HEK293 (cell line): ENCODE data around the gene PCK1.

ENCODE experiments used
- EGR2 ChIP-seq: fragments of 450-650 bp; formaldehyde crosslinking; IDR thresholded peaks from 2 replicates; pipeline ENCODE4 v1.5.1; 2016; ENCODE audit warnings: low read depth, missing biosample characterization, missing genetic modification characterization
- GFI1B ChIP-seq: fragments of 450-650 bp; formaldehyde crosslinking; IDR thresholded peaks from 2 replicates; pipeline ENCODE4 v1.5.1; 2016; ENCODE audit warnings: missing biosample characterization, missing genetic modification characterization
- KLF10 ChIP-seq: fragments of 450-650 bp; IDR thresholded peaks from 2 replicates; pipeline ENCODE4 v1.5.1; 2018; ENCODE audit warnings: missing biosample characterization, mild to moderate bottlenecking, missing genetic modification characterization
- ZBTB1 ChIP-seq: fragments of 450-650 bp; formaldehyde crosslinking; IDR thresholded peaks from 2 replicates; pipeline ENCODE4 v1.5.1; 2016; ENCODE audit warnings: missing biosample characterization, missing genetic modification characterization
- ZBTB20 ChIP-seq: fragments of 450-650 bp; formaldehyde crosslinking; IDR thresholded peaks from 2 replicates; pipeline ENCODE4 v1.5.1; 2016; ENCODE audit warnings: missing biosample characterization, missing genetic modification characterization
- ZNF114 ChIP-seq: fragments of 450-650 bp; formaldehyde crosslinking; IDR thresholded peaks from 2 replicates; pipeline ENCODE4 v1.5.0; 2017; ENCODE audit warnings: missing biosample characterization, missing genetic modification characterization
- ZNF121 ChIP-seq: fragments of 450-650 bp; formaldehyde crosslinking; IDR thresholded peaks from 2 replicates; pipeline ENCODE4 v1.5.1; 2016; ENCODE audit warnings: missing biosample characterization, missing genetic modification characterization
- ZNF132 ChIP-seq: fragments of 450-650 bp; formaldehyde crosslinking; IDR thresholded peaks from 2 replicates; pipeline ENCODE4 v1.5.1; 2017; ENCODE audit warnings: missing biosample characterization, missing genetic modification characterization, borderline replicate concordance
- ZNF146 ChIP-seq: fragments of 450-650 bp; formaldehyde crosslinking; IDR thresholded peaks from 2 replicates; pipeline ENCODE4 v1.5.1; 2016; ENCODE audit warnings: missing biosample characterization, missing genetic modification characterization
- ZNF184 ChIP-seq: fragments of 450-650 bp; IDR thresholded peaks from 2 replicates; pipeline ENCODE4 v1.5.1; 2018; ENCODE audit warnings: missing biosample characterization, mild to moderate bottlenecking, missing genetic modification characterization
- ZNF266 ChIP-seq: fragments of 450-650 bp; formaldehyde crosslinking; IDR thresholded peaks from 2 replicates; pipeline ENCODE4 v1.5.1; 2016; ENCODE audit warnings: missing biosample characterization, missing genetic modification characterization, low read depth
- ZNF274 ChIP-seq, 2 experiments: fragments of 200-500 bp in 1 of 2; fragments of 450-650 bp in 1 of 2; sonication (Bioruptor generic) in 1 of 2; formaldehyde crosslinking in 1 of 2; IDR thresholded peaks; 2 replicates each; pipeline versions ENCODE4 v1.5.1 to v1.6.1; 2014 to 2016; ENCODE audit warnings: borderline replicate concordance in 1 of 2, inconsistent platforms in 1 of 2, low read length in 1 of 2, missing biosample characterization in 1 of 2, missing genetic modification characterization in 1 of 2
- ZNF335 ChIP-seq: fragments of 450-650 bp; formaldehyde crosslinking; conservative IDR thresholded peaks from 2 replicates; pipeline ENCODE4 v1.5.1; 2016; ENCODE audit warnings: missing biosample characterization, missing genetic modification characterization
- ZNF350 ChIP-seq: fragments of 450-650 bp; formaldehyde crosslinking; IDR thresholded peaks from 2 replicates; pipeline ENCODE4 v1.5.0; 2017; ENCODE audit warnings: missing biosample characterization, mild to moderate bottlenecking, missing genetic modification characterization
- ZNF664 ChIP-seq: fragments of 450-650 bp; formaldehyde crosslinking; IDR thresholded peaks from 2 replicates; pipeline ENCODE4 v1.5.1; 2016; ENCODE audit warnings: missing biosample characterization, missing genetic modification characterization
- ZNF670 ChIP-seq: fragments of 450-650 bp; formaldehyde crosslinking; IDR thresholded peaks from 2 replicates; pipeline ENCODE4 v1.5.1; 2016; ENCODE audit warnings: missing biosample characterization, missing genetic modification characterization, low read depth
- ZNF707 ChIP-seq: fragments of 450-650 bp; formaldehyde crosslinking; IDR thresholded peaks from 2 replicates; pipeline ENCODE4 v1.5.1; 2016; ENCODE audit warnings: missing biosample characterization, missing genetic modification characterization
- ZNF776 ChIP-seq: fragments of 450-650 bp; formaldehyde crosslinking; IDR thresholded peaks from 2 replicates; pipeline ENCODE4 v1.5.0; 2017; ENCODE audit warnings: missing biosample characterization, missing genetic modification characterization, borderline replicate concordance
- ZNF777 ChIP-seq: fragments of 450-650 bp; formaldehyde crosslinking; IDR thresholded peaks from 2 replicates; pipeline ENCODE4 v1.5.1; 2017; ENCODE audit warnings: missing biosample characterization, missing genetic modification characterization, borderline replicate concordance
- ZNF830 ChIP-seq: fragments of 450-650 bp; IDR thresholded peaks from 2 replicates; pipeline ENCODE4 v1.5.0; 2018; ENCODE audit warnings: missing biosample characterization, missing genetic modification characterization, low read depth, mild to moderate bottlenecking, moderate library complexity
- TF ChIP-seq, protein P1 (sequence below): fragments of 450-650 bp; IDR thresholded peaks from 2 replicates; pipeline ENCODE4 v1.5.1; 2018; ENCODE audit warnings: missing biosample characterization, missing genetic modification characterization
- TF ChIP-seq, protein P2 (sequence below): fragments of 450-650 bp; formaldehyde crosslinking; IDR thresholded peaks from 2 replicates; pipeline ENCODE4 v1.5.1; 2017; ENCODE audit warnings: missing biosample characterization, missing genetic modification characterization
- TF ChIP-seq, protein P3 (sequence below): fragments of 450-650 bp; formaldehyde crosslinking; conservative IDR thresholded peaks from 2 replicates; pipeline ENCODE4 v1.5.1; 2016; ENCODE audit warnings: low read depth, missing biosample characterization, missing genetic modification characterization
- TF ChIP-seq, protein P4 (sequence below): sonication (generic); formaldehyde crosslinking; IDR thresholded peaks from 2 replicates; pipeline ENCODE4 v1.8.1; 2022; ENCODE audit warnings: mild to moderate bottlenecking, moderate library complexity, missing genetic modification reagents
- TF ChIP-seq, protein P5 (sequence below): fragments of 450-650 bp; formaldehyde crosslinking; IDR thresholded peaks from 2 replicates; pipeline ENCODE4 v1.5.1; 2016; ENCODE audit warnings: missing biosample characterization, missing genetic modification characterization
- TF ChIP-seq, protein P6 (sequence below): fragments of 450-650 bp; formaldehyde crosslinking; IDR thresholded peaks from 2 replicates; pipeline ENCODE4 v1.5.1; 2016; ENCODE audit warnings: missing biosample characterization, missing genetic modification characterization
- TF ChIP-seq, protein P7 (sequence below): IDR thresholded peaks from 2 replicates; pipeline ENCODE4 v1.6.1; 2011; ENCODE audit warnings: mild to moderate bottlenecking, low read depth, low read length, borderline replicate concordance

PCK1 gene

DNA sequence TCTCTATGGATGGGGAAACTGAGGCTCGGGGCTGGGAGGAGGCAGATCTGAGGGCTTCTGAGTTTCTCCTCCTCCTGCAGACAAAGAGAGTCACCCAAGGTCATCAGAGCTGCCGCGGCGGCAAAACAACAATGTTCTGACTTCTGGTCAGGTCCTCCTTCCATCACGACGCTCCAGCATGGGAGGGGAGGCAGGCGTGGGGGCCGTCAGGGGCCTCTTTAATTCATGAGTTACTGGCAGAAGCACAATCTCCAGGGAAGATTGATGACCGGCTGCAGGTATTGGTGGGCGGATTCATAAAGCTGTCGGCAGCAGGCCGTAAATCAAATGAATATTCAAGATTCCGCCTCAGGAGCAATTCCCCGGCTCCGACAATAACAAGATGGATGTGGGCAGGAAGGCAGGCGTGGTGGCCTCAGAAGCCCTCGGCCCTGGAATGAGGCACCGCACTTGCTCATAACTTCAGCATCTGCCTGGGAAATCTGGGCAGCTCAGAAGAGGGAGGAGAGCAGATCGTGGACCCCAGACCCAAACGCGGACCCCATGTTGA is 19.1 kb downstream of the PCK1 start (continued):
- TF ChIP-seq, protein P1, sequence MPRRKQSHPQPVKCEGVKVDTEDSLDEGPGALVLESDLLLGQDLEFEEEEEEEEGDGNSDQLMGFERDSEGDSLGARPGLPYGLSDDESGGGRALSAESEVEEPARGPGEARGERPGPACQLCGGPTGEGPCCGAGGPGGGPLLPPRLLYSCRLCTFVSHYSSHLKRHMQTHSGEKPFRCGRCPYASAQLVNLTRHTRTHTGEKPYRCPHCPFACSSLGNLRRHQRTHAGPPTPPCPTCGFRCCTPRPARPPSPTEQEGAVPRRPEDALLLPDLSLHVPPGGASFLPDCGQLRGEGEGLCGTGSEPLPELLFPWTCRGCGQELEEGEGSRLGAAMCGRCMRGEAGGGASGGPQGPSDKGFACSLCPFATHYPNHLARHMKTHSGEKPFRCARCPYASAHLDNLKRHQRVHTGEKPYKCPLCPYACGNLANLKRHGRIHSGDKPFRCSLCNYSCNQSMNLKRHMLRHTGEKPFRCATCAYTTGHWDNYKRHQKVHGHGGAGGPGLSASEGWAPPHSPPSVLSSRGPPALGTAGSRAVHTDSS (tag by site-specific recombination): no peak
- TF ChIP-seq, protein P2, sequence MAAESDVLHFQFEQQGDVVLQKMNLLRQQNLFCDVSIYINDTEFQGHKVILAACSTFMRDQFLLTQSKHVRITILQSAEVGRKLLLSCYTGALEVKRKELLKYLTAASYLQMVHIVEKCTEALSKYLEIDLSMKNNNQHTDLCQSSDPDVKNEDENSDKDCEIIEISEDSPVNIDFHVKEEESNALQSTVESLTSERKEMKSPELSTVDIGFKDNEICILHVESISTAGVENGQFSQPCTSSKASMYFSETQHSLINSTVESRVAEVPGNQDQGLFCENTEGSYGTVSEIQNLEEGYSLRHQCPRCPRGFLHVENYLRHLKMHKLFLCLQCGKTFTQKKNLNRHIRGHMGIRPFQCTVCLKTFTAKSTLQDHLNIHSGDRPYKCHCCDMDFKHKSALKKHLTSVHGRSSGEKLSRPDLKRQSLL: 0 out of 2 replicates have a peak, but pooled peaks have one; percentile 27
- TF ChIP-seq, protein P3, sequence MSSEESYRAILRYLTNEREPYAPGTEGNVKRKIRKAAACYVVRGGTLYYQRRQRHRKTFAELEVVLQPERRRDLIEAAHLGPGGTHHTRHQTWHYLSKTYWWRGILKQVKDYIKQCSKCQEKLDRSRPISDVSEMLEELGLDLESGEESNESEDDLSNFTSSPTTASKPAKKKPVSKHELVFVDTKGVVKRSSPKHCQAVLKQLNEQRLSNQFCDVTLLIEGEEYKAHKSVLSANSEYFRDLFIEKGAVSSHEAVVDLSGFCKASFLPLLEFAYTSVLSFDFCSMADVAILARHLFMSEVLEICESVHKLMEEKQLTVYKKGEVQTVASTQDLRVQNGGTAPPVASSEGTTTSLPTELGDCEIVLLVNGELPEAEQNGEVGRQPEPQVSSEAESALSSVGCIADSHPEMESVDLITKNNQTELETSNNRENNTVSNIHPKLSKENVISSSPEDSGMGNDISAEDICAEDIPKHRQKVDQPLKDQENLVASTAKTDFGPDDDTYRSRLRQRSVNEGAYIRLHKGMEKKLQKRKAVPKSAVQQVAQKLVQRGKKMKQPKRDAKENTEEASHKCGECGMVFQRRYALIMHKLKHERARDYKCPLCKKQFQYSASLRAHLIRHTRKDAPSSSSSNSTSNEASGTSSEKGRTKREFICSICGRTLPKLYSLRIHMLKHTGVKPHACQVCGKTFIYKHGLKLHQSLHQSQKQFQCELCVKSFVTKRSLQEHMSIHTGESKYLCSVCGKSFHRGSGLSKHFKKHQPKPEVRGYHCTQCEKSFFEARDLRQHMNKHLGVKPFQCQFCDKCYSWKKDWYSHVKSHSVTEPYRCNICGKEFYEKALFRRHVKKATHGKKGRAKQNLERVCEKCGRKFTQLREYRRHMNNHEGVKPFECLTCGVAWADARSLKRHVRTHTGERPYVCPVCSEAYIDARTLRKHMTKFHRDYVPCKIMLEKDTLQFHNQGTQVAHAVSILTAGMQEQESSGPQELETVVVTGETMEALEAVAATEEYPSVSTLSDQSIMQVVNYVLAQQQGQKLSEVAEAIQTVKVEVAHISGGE (tag by site-specific recombination): no peak
- TF ChIP-seq, protein P4, sequence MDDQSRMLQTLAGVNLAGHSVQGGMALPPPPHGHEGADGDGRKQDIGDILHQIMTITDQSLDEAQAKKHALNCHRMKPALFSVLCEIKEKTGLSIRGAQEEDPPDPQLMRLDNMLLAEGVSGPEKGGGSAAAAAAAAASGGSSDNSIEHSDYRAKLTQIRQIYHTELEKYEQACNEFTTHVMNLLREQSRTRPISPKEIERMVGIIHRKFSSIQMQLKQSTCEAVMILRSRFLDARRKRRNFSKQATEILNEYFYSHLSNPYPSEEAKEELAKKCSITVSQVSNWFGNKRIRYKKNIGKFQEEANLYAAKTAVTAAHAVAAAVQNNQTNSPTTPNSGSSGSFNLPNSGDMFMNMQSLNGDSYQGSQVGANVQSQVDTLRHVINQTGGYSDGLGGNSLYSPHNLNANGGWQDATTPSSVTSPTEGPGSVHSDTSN: peak; percentile 72; the same call in 1 of the 2 replicates
- TF ChIP-seq ZNF776 (tag by site-specific recombination) (no peak), KLF10 (tag by site-specific recombination) (peak; percentile 91), ZNF830 (no peak), ZBTB1 (tag by site-specific recombination) (peak; percentile 91), ZNF184 (tag by site-specific recombination) (no peak), ZNF274 (IDR thresholded peaks at IDR 0.05; ENCODE audit: low read length) (no peak), ZNF274 (tag by site-specific recombination; IDR thresholded peaks at IDR 0.05; ENCODE audit: borderline replicate concordance) (no peak), EGR2 (peak; percentile 97), GFI1B (peak; percentile 86; the same call in 1 of the 2 replicates), ZNF132 (tag by site-specific recombination) (no peak), ZNF335 (tag by site-specific recombination) (peak; percentile 75), ZNF707 (no peak), ZNF146 (tag by site-specific recombination) (peak; percentile 14; the same call in 1 of the 2 replicates), ZBTB20 (tag by site-specific recombination) (peak; percentile 59; the same call in 1 of the 2 replicates), ZNF121 (no peak), ZNF266 (tag by site-specific recombination) (no peak), ZNF777 (no peak), ZNF670 (tag by site-specific recombination) (no peak), ZNF114 (tag by site-specific recombination) (no peak), ZNF350 (tag by site-specific recombination) (no peak), ZNF664 (peak; percentile 62; the same call in 1 of the 2 replicates)
- TF ChIP-seq, protein P5, sequence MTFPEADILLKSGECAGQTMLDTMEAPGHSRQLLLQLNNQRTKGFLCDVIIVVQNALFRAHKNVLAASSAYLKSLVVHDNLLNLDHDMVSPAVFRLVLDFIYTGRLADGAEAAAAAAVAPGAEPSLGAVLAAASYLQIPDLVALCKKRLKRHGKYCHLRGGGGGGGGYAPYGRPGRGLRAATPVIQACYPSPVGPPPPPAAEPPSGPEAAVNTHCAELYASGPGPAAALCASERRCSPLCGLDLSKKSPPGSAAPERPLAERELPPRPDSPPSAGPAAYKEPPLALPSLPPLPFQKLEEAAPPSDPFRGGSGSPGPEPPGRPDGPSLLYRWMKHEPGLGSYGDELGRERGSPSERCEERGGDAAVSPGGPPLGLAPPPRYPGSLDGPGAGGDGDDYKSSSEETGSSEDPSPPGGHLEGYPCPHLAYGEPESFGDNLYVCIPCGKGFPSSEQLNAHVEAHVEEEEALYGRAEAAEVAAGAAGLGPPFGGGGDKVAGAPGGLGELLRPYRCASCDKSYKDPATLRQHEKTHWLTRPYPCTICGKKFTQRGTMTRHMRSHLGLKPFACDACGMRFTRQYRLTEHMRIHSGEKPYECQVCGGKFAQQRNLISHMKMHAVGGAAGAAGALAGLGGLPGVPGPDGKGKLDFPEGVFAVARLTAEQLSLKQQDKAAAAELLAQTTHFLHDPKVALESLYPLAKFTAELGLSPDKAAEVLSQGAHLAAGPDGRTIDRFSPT (tag by site-specific recombination): peak; percentile 58; the same call in 1 of the 2 replicates
- TF ChIP-seq, protein P6, sequence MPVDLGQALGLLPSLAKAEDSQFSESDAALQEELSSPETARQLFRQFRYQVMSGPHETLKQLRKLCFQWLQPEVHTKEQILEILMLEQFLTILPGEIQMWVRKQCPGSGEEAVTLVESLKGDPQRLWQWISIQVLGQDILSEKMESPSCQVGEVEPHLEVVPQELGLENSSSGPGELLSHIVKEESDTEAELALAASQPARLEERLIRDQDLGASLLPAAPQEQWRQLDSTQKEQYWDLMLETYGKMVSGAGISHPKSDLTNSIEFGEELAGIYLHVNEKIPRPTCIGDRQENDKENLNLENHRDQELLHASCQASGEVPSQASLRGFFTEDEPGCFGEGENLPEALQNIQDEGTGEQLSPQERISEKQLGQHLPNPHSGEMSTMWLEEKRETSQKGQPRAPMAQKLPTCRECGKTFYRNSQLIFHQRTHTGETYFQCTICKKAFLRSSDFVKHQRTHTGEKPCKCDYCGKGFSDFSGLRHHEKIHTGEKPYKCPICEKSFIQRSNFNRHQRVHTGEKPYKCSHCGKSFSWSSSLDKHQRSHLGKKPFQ (tag by site-specific recombination): peak; percentile 77
- TF ChIP-seq, protein P7, sequence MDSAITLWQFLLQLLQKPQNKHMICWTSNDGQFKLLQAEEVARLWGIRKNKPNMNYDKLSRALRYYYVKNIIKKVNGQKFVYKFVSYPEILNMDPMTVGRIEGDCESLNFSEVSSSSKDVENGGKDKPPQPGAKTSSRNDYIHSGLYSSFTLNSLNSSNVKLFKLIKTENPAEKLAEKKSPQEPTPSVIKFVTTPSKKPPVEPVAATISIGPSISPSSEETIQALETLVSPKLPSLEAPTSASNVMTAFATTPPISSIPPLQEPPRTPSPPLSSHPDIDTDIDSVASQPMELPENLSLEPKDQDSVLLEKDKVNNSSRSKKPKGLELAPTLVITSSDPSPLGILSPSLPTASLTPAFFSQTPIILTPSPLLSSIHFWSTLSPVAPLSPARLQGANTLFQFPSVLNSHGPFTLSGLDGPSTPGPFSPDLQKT: no peak
